Measurements from ENCODE around the gene RIT2.

The RIT2 gene

DNA sequence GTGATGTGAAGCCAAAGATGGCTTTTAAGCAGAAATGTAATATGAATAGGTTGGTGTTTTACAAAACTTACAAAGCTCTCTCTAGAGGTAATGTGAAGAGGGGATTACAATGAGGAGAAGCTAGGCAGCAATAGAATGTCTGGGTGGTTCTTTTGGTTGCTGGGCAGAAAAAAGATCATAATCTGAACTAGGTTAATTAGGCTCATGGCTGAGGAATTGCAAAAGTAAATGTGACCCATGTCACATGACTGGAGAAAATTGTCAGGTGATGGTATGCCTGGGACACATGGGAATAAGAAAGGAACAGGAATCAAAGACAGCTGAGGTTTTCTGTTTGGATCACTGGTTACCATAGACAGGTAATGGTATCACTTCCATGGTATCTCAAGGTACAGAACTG, 7.5 kb upstream of the RIT2 start:
- DNase-seq: no peak
- H3K36me3 Mint-ChIP-seq (ENCODE audit: low read depth): no peaks in the 10 kb centered on the region
- H3K4me3 Mint-ChIP-seq: no peak overlapping the region
- no peak overlapping the region for H3K27ac Mint-ChIP-seq
- no peaks in the 10 kb centered on the region for H3K27me3 Mint-ChIP-seq
- no peaks in the 10 kb centered on the region for H3K4me1 Mint-ChIP-seq (ENCODE audit: low read depth)
- peaks cover 9% of the 10 kb centered on the region for H3K9me3 Mint-ChIP-seq

GRCh38 chr18:43116699-43117294, 1.3 kb upstream of the RIT2 start:
- H3K9me3 Mint-ChIP-seq: peaks cover 11% of the 10 kb centered on the region
- DNase-seq: no peak

GRCh38 chr18:43113220-43113895, 2.1 kb downstream of the RIT2 start:
- peaks cover 12% of the 10 kb centered on the region for H3K9me3 Mint-ChIP-seq
- DNase-seq: no peak
- H3K36me3 Mint-ChIP-seq (ENCODE audit: low read depth): no peaks in the 10 kb centered on the region
- H3K4me3 Mint-ChIP-seq: no peak overlapping the region
- H3K27ac Mint-ChIP-seq: no peak overlapping the region
- no peaks in the 10 kb centered on the region for H3K27me3 Mint-ChIP-seq
- H3K4me1 Mint-ChIP-seq (ENCODE audit: low read depth): no peaks in the 10 kb centered on the region

More at GRCh38 chr18:43116699-43117294, 1.3 kb upstream of the RIT2 start:
- Mint-ChIP-seq H3K4me1 (ENCODE audit: low read depth) (no peaks in the 10 kb centered on the region), H3K27ac (no peak overlapping the region), H3K27me3 (no peaks in the 10 kb centered on the region), H3K4me3 (no peak overlapping the region), H3K36me3 (ENCODE audit: low read depth) (no peaks in the 10 kb centered on the region)

DNA sequence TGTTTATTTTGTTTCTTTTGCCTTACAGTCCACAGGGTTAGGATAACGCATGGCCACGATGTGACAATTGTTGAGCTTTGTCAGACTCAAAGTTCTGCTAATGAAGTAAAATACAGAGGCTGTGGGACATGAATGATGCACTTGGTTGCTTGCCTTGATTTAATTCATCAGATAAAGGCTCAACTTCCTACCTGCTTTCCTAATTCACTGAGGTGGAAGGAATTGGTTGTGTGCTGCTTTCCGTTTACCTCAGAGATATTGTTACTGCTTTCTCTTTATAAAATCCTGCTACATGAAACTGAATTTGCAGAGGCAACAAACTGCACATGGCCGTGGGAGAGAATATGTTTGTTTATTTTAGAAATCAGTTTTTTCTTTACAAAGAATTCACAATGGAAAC, 6.6 kb downstream of the RIT2 start:
- H3K4me3 Mint-ChIP-seq: no peak overlapping the region

DNA sequence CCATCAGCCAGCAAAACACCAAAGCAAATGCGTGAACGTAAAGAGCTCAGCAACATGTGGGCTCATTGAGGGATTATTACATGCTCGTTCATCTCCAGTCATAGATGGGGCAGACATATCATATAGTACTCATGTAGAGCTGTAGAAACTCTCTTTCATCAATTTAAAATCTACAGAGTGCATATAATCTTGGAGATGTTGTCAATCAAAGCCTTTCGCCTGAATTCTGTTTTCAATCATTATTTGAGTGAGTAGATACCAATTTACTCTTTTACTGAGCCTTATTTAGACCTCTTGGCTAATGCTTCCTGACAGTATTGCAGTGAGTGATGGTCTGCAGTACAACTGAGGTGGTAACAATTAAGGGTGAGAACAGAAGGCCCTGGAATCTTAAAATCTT, 7.0 kb downstream of the RIT2 start:
- no peak for DNase-seq
- no peak overlapping the region for H3K4me3 Mint-ChIP-seq
- H3K27me3 Mint-ChIP-seq: no peaks in the 10 kb centered on the region
- no peaks in the 10 kb centered on the region for H3K36me3 Mint-ChIP-seq (ENCODE audit: low read depth)
- H3K4me1 Mint-ChIP-seq (ENCODE audit: low read depth): no peaks in the 10 kb centered on the region
- no peak overlapping the region for H3K27ac Mint-ChIP-seq
- peaks cover 9% of the 10 kb centered on the region for H3K9me3 Mint-ChIP-seq

More for the DNA sequence above, 6.6 kb downstream of the RIT2 start:
- Mint-ChIP-seq H3K27ac (no peak overlapping the region), H3K27me3 (no peaks in the 10 kb centered on the region), H3K9me3 (peaks cover 9% of the 10 kb centered on the region), H3K36me3 (ENCODE audit: low read depth) (no peaks in the 10 kb centered on the region), H3K4me1 (ENCODE audit: low read depth) (no peaks in the 10 kb centered on the region)
- no peak for DNase-seq

DNA sequence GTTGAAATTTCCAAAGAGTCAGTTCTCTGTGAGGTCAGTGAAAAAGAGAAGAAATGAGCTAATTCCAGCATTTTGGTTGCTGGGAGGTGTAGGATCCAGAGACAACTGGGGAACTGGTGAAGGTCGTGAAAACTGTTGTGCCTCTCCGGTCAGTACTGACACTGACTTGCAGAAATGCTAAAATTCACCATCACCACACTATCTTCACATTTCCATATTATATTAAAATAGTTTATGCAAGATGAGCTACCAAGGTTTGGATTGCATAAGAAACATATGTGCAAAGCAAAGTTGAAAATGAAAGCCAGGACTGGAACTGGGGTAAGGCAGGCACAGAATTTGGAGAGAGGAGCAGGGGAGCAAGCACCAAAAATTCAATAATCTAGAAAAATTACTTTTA, 21.8 kb downstream of the RIT2 start:
- Mint-ChIP-seq H3K4me3 (no peak overlapping the region), H3K27ac (no peak overlapping the region), H3K36me3 (ENCODE audit: low read depth) (no peaks in the 10 kb centered on the region), H3K4me1 (ENCODE audit: low read depth) (no peaks in the 10 kb centered on the region), H3K9me3 (peaks cover 12% of the 10 kb centered on the region), H3K27me3 (no peaks in the 10 kb centered on the region)
- no peak for DNase-seq

GRCh38 chr18:43092539-43092938, 22.9 kb downstream of the RIT2 start:
- no peak for DNase-seq
- no peaks in the 10 kb centered on the region for H3K27me3 Mint-ChIP-seq
- H3K4me1 Mint-ChIP-seq (ENCODE audit: low read depth): no peaks in the 10 kb centered on the region
- no peak overlapping the region for H3K27ac Mint-ChIP-seq
- peaks cover 12% of the 10 kb centered on the region for H3K9me3 Mint-ChIP-seq
- no peaks in the 10 kb centered on the region for H3K36me3 Mint-ChIP-seq (ENCODE audit: low read depth)
- no peak overlapping the region for H3K4me3 Mint-ChIP-seq

- Mint-ChIP-seq H3K27ac (no peak overlapping the region), H3K4me3 (no peak overlapping the region), H3K4me1 (ENCODE audit: low read depth) (no peaks in the 10 kb centered on the region), H3K36me3 (ENCODE audit: low read depth) (no peaks in the 10 kb centered on the region), H3K9me3 (peaks cover 20% of the 10 kb centered on the region), H3K27me3 (no peaks in the 10 kb centered on the region)
- DNase-seq: no peak
Observed at GRCh38 chr18:43081396-43081795, 34.1 kb downstream of the RIT2 start.

GRCh38 chr18:43080671-43081070, 34.8 kb downstream of the RIT2 start:
- H3K27me3 Mint-ChIP-seq: no peaks in the 10 kb centered on the region
- no peak overlapping the region for H3K4me3 Mint-ChIP-seq
- no peak overlapping the region for H3K27ac Mint-ChIP-seq
- H3K4me1 Mint-ChIP-seq (ENCODE audit: low read depth): no peaks in the 10 kb centered on the region
- DNase-seq: no peak
- H3K9me3 Mint-ChIP-seq: peaks cover 16% of the 10 kb centered on the region
- H3K36me3 Mint-ChIP-seq (ENCODE audit: low read depth): no peaks in the 10 kb centered on the region

DNA sequence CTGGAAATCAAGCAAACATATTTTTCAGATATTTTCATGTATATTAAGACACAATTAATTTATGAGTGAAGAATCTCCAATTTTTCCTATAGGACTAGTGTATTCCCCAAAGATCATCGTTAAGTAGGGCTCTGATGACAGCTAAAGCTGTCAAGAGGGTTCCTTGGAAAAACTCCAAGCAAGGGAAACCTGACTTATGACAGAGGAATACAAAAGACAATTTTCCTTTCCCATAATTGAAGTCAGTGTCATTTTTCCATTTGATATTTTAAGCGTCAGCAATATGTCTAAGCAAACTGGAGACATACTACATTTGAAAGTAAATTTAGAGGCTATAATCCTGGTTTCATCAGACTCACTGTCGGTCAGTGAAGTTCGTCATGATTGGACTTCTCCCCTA, 36.1 kb downstream of the RIT2 start:
- no peak for DNase-seq
- Mint-ChIP-seq H3K4me3 (no peak overlapping the region), H3K36me3 (ENCODE audit: low read depth) (no peaks in the 10 kb centered on the region), H3K4me1 (ENCODE audit: low read depth) (no peaks in the 10 kb centered on the region), H3K27ac (no peak overlapping the region), H3K27me3 (no peaks in the 10 kb centered on the region), H3K9me3 (peaks cover 19% of the 10 kb centered on the region)

GRCh38 chr18:43078478-43079092, 36.9 kb downstream of the RIT2 start:
- Mint-ChIP-seq H3K4me1 (ENCODE audit: low read depth) (no peaks in the 10 kb centered on the region), H3K4me3 (no peak overlapping the region), H3K27ac (no peak overlapping the region), H3K36me3 (ENCODE audit: low read depth) (no peaks in the 10 kb centered on the region), H3K27me3 (no peaks in the 10 kb centered on the region), H3K9me3 (peaks cover 20% of the 10 kb centered on the region)
- DNase-seq: no peak

DNA sequence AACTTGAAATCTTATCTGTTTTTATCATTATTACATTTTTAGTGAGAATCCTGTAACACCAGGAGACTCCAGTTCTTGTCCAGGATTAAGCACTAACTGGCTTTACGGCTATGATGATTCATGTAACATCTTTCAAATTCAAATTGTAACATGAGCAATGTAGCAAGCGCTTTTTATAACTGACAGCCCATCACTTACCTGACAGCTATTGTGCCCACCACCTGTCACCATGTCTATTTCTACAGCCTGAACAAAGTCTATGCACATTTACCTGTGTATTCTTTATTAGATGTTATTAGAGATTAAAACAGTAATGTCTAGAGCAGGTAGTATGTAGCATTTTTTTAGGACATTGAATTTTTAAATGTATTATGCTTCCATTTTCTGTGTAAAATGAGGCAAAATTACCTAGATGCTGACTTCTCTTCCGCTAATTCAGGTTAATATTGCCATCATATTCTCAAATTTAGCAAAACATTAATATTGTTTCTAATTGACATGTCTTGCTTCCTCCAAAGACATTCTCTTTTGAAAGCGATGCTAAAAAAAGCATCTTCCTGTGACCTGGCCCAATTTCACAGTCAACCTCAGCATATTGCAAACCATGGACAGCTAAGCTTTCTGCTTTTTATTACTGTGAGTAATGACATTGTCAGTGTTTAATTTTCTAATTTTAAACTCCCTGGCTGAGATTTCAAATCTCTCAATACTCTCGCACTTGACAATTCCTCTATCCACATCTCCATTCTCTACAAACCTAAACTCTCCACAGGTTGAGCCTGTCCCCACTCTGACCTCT, 37.8 kb downstream of the RIT2 start:
- Mint-ChIP-seq H3K4me3 (no peak overlapping the region), H3K27me3 (no peaks in the 10 kb centered on the region), H3K36me3 (ENCODE audit: low read depth) (no peaks in the 10 kb centered on the region), H3K9me3 (peaks cover 13% of the 10 kb centered on the region), H3K27ac (no peak overlapping the region), H3K4me1 (ENCODE audit: low read depth) (no peaks in the 10 kb centered on the region)
- DNase-seq: no peak

DNA sequence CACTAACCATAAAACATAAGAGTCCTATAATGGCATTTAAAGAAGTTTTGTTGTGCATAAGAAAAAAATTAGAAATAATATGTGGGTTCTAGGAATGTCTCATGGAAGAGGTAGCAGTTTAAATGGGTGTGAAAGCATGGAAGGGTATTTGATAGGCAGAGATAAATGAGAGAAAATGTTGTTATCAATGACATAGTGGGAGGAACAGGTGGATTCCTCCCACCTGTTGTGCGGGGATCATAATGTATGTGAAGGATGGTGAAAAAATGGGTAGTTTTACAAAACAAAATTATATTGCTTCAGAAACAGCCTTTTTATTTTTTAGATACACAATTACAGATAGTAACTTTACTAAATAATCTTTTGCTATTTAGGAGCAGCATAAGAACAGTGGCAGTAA, 41.7 kb downstream of the RIT2 start:
- Mint-ChIP-seq H3K4me1 (ENCODE audit: low read depth) (no peaks in the 10 kb centered on the region), H3K36me3 (ENCODE audit: low read depth) (no peaks in the 10 kb centered on the region), H3K27me3 (no peaks in the 10 kb centered on the region), H3K9me3 (peaks cover 18% of the 10 kb centered on the region), H3K27ac (no peak overlapping the region), H3K4me3 (no peak overlapping the region)
- no peak for DNase-seq

GRCh38 chr18:43068781-43069180, 46.7 kb downstream of the RIT2 start:
- Mint-ChIP-seq H3K4me1 (ENCODE audit: low read depth) (no peaks in the 10 kb centered on the region), H3K4me3 (no peak overlapping the region), H3K27ac (no peak overlapping the region), H3K36me3 (ENCODE audit: low read depth) (no peaks in the 10 kb centered on the region), H3K9me3 (peaks cover 21% of the 10 kb centered on the region), H3K27me3 (no peaks in the 10 kb centered on the region)
- DNase-seq: no peak

- Mint-ChIP-seq H3K9me3 (peaks cover 19% of the 10 kb centered on the region), H3K27me3 (no peaks in the 10 kb centered on the region), H3K36me3 (ENCODE audit: low read depth) (no peaks in the 10 kb centered on the region), H3K4me1 (ENCODE audit: low read depth) (no peaks in the 10 kb centered on the region), H3K27ac (no peak overlapping the region), H3K4me3 (no peak overlapping the region)
- DNase-seq: no peak
Observed at GRCh38 chr18:43067570-43067969, 47.9 kb downstream of the RIT2 start.

Measured in activated T-cell treated with anti-CD3 and anti-CD28 coated beads, Interleukin-2, amount 50 U/mL, for 24 hours (primary cell).